Testis (tissue), 2 donors: ENCODE measurements around the gene ACKR1.

ENCODE experiments used
- CTCF ChIP-seq, 3 experiments: fragments of 450-650 bp in 2 of 3; fragments of 200-600 bp in 1 of 3; sonication (generic) in 1 of 3; IDR thresholded peaks; one replicate each; pipeline ENCODE4 v1.5.1; 2016 to 2019; ENCODE audit warnings: antibody characterized with exemption in 3 of 3, mild to moderate bottlenecking in 2 of 3, moderate library complexity in 1 of 3
- POLR2A ChIP-seq: fragments of 450-650 bp; IDR thresholded peaks from one replicate; pipeline ENCODE4 v1.6.1; 2017; ENCODE audit warnings: antibody characterized with exemption, mild to moderate bottlenecking, moderate library complexity

- TF ChIP-seq CTCF (IDR thresholded peaks at IDR 0.05) (no peak), POLR2A (no peak)
Observed at GRCh38 chr1:159168043-159168442, 36.6 kb upstream of the ACKR1 start.
